ENCODE data around the gene NEDD1.

NEDD1 gene

DNA sequence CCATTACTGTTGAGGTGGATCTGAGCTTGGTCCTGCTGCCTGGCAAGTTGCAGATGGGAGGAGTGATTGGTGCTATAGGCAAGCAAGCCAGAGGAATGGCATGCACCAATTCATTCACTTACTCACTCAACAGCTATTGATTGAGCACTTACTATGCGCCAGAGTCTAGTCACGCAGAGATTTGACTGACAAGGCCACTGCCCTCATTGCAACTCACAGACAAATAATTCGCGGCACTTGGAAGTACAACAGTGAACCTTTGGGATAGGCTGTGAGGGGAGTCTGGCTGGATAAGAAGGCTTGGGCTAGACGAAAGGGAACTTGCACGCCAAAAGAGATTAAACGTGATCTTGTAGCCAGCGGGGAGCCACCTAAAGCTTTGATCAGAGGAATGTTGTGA, 96.2 kb downstream of the NEDD1 start:
- DNase-seq = no peak
